Forelimb muscle (tissue), 1 donor: ENCODE results near the gene RPEL1. TPM values are rescaled to one million over a fixed set of nuclear protein-coding genes. Genes with fewer than 3 reads are reported as not detected.
"Not testable (repeated sequence)": the region's sequence is repeated elsewhere in the genome, so short reads cannot be mapped to it uniquely, and the experiment has no call there.

Source experiments
- DNase-seq: peaks from one replicate; pipeline ENCODE4 v3.0.0-alpha.2; 2013; ENCODE audit warnings: low read depth
- polyA plus RNA-seq: library from polyadenylated mRNA; unstranded; fragments of 120-200 nt; gene quantifications from one replicate; pipeline ENCODE4 v1.2.1, GENCODE V29; 2013; ENCODE audit not compliant: insufficient read length

RPEL1 gene
- polyA plus RNA-seq, 1 donor, result not detected

- DNase-seq, result no peak
These were observed 9.9 kb upstream of the RPEL1 start for GRCh38 chr10:103235775-103236174.

DNA sequence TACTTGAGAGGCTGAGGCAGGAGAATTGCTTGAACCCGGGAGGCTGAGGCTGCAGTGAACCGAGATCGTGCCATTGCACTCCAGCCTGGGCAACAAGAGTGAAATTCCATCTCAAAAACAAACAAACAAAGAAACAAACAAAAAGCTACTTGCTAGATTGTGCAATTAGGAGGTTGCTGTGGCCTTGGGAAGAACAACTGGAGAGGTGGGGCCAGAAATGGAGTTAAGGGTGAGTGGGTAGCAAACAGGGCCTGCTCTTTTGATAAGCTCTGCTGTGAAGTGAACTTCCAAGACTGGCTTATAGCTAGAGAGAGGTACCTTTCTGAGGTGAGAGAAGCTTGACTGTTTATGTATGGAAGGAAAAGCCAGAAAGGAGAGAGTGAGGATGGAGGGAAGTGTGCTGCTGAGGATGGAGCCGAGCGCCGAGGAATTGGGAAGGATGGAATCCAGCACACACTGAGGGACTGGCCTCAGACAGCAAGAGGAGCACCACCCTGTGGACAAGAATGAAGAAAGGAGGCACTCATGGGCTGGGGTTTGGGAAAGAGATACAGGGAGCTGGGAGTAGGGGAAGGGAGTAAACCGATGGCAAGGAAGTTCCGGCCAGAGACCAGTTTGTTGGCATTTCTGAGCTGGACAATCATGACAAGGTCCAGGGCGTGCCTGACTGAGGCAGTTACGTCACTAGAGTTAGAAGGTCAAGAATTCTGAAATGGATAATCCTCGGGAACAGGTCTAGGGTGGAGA lies 7.0 kb upstream of the RPEL1 start:
- no peak for DNase-seq

- DNase-seq, result no peak
These were observed 4.2 kb upstream of the RPEL1 start for GRCh38 chr10:103241262-103242011.

- DNase-seq, result peak; percentile 43
These were observed 918 bp upstream of the RPEL1 start for GRCh38 chr10:103244666-103245271.

DNA sequence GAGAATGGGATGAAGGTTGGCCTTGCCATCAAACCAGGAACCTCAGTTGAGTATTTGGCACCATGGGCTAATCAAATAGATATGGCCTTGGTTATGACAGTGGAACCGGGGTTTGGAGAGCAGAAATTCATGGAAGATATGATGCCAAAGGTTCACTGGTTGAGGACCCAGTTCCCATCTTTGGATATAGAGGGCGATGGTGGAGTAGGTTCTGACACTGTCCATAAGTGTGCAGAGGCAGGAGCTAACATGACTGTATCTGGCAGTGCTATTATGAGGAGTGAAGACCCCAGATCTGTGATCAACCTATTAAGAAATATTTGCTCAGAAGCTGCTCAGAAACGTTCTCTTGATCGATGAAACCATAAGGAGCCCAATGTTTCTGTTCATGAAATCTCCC lies 637 bp downstream of the RPEL1 start:
- no peak for DNase-seq

DNA sequence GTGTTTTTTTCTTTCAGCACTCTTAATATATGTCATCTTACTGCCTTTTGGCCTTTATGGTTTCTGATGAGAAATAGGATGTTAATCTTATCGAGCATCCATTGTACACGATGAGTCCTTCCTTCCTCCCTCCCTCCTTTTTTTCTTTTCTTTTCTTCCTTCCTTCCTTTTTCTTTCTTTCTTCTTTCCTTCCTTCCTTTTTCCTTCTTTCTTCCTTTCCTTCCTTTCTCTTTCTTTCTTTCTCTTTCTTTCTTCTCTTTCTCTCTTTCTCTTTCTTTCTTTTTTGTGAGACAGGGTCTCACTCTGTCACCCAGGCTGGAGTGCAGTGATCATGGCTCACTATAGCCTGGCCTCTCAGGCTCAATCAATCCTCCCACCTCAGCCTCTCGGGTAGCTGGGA lies 8.4 kb downstream of the RPEL1 start:
- DNase-seq, result no peak

GRCh38 chr10:103254538-103255325 lies 9.0 kb downstream of the RPEL1 start:
- no peak for DNase-seq

DNA sequence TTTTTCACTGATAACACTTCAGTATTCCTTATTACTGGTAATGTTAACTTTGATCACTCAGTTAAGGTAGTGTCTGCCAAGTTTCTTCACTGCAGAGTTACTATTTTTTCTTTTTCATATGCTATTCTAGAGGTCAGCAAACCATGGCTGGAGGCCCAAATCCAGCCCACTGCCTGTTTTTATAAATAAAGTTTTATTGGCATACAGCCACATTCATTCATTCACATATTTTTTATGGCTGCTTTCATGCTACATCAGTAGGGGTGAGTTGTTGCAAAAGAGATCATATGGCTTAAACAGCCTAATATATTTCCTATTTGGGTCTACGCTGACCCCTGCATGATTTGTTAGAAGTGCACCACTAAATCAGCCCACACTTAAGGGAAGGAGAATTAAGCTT lies 10.9 kb downstream of the RPEL1 start:
- DNase-seq, result no peak

- no peak for DNase-seq
These were observed 12.1 kb downstream of the RPEL1 start for GRCh38 chr10:103257812-103258211.

- DNase-seq, result not testable (repeated sequence)
These were observed 13.2 kb downstream of the RPEL1 start for GRCh38 chr10:103258928-103259327.

DNA sequence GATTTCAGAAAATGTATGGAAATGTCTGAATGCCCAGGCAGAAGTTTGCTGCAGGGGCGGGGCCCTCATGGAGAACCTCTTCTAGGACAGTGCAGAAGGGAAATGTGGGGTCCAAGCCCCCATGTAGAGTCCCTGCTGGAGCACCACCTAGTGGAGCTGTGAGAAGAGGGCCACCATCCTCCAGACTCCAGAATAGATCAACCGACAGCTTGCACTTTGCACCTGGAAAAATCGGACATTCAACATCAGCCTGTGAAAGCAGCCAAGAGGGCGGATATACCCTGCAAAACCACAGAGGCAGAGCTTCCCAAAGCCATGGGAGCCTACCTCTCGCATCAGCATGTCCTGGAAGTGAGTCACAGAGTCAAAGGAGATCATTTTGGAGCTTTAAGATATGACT lies 14.3 kb downstream of the RPEL1 start:
- DNase-seq, result no peak

GRCh38 chr10:103262229-103262628 lies 16.5 kb downstream of the RPEL1 start:
- DNase-seq, result no peak

DNA sequence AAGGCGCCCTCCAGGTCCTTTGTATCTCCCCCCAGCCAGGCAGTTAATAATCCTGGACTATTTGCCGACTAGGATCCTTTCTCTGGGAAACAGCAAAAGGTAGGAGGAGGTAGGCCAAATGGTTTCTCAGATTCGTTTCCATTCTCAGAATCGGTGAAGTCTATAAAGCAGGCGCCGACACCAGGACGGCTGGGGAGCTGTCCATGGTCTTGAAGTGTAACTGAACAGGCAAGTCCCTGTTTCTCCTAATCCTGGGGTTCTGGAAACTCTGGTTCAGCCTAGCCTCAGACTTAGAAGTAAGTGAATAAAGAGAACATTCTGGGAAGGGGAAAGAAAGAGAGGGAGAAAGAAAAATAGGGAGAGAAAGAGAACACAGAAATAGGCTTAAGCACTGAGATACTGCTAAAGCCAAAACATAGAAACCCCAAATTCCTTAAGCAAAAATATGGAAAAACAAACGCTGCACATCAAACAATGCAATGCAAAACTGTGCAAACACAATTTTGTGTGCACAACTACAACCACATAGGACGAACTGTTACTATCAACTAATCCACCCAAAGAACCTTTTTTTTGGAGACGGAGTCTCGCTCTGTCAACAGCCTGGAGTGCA lies 20.1 kb downstream of the RPEL1 start:
- DNase-seq, result peak; percentile 52

DNA sequence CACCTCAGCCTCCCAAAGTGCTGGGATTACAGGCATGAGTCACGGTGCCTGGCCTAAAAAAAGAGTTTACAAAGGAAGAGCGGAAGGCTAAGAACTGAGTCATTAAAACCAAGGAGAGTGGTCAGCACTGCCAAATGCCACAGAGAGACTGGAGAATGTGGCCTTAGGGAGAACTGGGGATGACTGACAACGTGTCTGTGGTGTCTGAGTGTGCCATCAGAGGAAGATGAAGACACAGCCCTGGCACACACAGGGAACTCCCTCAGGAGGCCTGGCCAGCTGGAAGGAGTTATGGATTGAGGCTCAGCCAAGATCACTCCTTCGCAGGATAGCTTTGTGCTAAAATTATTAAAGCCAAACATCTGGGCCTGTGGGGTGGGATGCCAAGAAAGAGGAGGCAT lies 27.4 kb downstream of the RPEL1 start:
- no peak for DNase-seq

GRCh38 chr10:103276251-103276895 lies 30.7 kb downstream of the RPEL1 start:
- DNase-seq, result no peak

GRCh38 chr10:103276896-103277712 lies 31.4 kb downstream of the RPEL1 start, which contains the start of gene INA:
Gene INA, plus strand, starts transcription at chr10:103277138. Its CDS starts 74 bp downstream, at chr10:103277212.
- no peak for DNase-seq

GRCh38 chr10:103277713-103278536 lies 32.2 kb downstream of the RPEL1 start:
- DNase-seq, result no peak

- DNase-seq, result no peak
These were observed 32.8 kb downstream of the RPEL1 start for GRCh38 chr10:103278537-103278823.

DNA sequence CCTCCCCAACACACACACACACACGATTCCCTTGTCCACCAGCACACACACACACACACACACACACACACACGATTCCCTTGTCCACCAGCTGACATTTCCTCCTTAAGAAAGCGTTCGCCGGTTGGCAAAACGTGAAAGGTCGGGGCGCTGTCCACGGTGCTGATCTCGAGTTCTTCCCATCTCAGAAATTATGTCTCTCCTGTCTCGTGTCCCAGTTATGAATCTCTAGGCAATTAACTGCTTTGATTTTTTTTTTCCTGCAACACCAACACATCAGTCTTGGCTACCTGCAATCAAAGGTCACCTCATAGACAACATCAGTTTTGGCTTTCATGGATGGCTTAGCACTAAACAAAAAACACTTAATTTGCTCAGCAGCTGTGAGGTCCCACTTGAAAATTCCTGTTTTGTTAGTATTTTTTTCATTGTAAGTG lies 33.2 kb downstream of the RPEL1 start:
- DNase-seq, result no peak
